Colonic mucosa (tissue), 4 donors: ENCODE data around the gene CELA2B. TPM values are rescaled to one million over a fixed set of nuclear protein-coding genes. Genes with fewer than 3 reads are reported as not detected.
"Not testable (repeated sequence)": the region's sequence is repeated elsewhere in the genome, so short reads cannot be mapped to it uniquely, and the experiment has no call there.

ENCODE experiments used
- DNase-seq: peaks from one replicate; pipeline ENCODE4 v3.0.0-alpha.2; 2020
- H3K27ac ChIP-seq: fragments of 200-600 bp; one replicate; pipeline ENCODE4 v1.8.0; 2021
- H3K27me3 ChIP-seq: fragments of 200-600 bp; one replicate; pipeline ENCODE4 v1.8.0; 2021
- H3K36me3 ChIP-seq: fragments of 200-600 bp; one replicate; pipeline ENCODE4 v1.8.0; 2021
- H3K4me1 ChIP-seq: fragments of 200-600 bp; one replicate; pipeline ENCODE4 v1.8.0; 2021; ENCODE audit warnings: mild to moderate bottlenecking
- H3K4me3 ChIP-seq: fragments of 200-600 bp; one replicate; pipeline ENCODE4 v1.8.0; 2021
- H3K9ac ChIP-seq, 2 donors: one replicate each; pipeline ENCODE4 v1.7.0; 2013; ENCODE audit warnings: control low read depth in 2 of 2, low read depth in 2 of 2, low read length in 2 of 2
- H3K9me3 ChIP-seq: fragments of 200-600 bp; one replicate; pipeline ENCODE4 v1.8.0; 2021
- CTCF ChIP-seq: fragments of 200-600 bp; IDR thresholded peaks from one replicate; pipeline ENCODE4 v1.8.0; 2022; ENCODE audit warnings: antibody characterized with exemption, mild to moderate bottlenecking
- intact Hi-C: fragments of 100-400 bp; cut with DNase I; formaldehyde crosslinking; loops from one replicate; pipeline ENCODE4 v1.14.1; 2022
- total RNA-seq, 2 donors: library from RNA; stranded (reverse); fragmentation: NEBNext Ultra II Directional in 1 of 2; extraction: Animal tissue kit (Norgen Biotek cat#: 25700) in 1 of 2; gene quantifications; one replicate each; pipeline ENCODE4 v1.2.1, GENCODE V29; 2021
- donor health status: healthy.
- donor health status: DM: no; HTN: no; CAD: no.
- donor health status: DM: no; HTN: no; CAD: no.

Gene CELA2B
- total RNA-seq, 2 donors from 2014 or later: 1.1 TPM; not detected in 1

DNA sequence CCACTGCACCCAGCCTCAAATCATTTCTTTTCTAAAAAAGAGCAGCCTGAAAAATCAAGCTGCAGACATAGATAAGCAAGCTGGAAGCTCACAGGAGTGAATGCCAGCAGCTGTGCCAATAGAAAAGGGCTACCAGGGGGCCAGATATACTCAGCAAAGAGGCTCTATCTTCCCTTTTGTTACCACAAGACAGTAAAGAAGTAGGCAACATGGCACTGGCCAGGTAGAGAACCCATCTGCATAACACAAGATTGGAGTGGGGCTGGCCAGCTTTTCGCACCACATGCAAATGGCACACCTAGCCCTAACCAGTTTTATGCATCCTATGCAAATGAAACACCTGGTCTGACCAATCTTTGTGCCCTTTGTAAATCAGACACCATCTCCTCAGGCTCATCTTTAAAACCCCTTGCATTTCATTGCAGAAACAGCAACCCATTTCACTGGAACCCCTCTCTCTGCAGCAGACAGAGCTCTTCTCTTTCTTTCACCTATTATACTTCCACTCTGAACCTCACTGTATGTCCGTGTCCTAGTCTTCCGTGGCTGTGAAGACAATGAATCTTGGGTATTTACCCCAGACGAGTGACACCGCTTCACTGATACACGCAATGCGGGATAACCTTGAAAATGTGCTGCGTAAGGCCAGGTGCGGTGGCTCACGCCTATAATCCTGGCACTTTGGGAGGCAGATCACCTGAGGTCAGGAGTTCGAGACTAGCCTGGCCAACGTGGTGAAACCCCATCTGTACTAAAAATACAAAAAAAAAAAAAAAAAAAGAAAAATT is 33.0 kb downstream of the CELA2B start:
- H3K4me1 ChIP-seq: no peaks in the 10 kb centered on the region
- TF ChIP-seq CTCF: no peak
- intact Hi-C loops: no loop called here
- no peaks in the 10 kb centered on the region for H3K27me3 ChIP-seq
- no peaks in the 10 kb centered on the region for H3K9me3 ChIP-seq
- H3K27ac ChIP-seq: no peak overlapping the region
- H3K9ac ChIP-seq: no peak overlapping the region
- no peaks in the 10 kb centered on the region for H3K36me3 ChIP-seq
- DNase-seq: no peak
- H3K4me3 ChIP-seq: no peak overlapping the region

DNA sequence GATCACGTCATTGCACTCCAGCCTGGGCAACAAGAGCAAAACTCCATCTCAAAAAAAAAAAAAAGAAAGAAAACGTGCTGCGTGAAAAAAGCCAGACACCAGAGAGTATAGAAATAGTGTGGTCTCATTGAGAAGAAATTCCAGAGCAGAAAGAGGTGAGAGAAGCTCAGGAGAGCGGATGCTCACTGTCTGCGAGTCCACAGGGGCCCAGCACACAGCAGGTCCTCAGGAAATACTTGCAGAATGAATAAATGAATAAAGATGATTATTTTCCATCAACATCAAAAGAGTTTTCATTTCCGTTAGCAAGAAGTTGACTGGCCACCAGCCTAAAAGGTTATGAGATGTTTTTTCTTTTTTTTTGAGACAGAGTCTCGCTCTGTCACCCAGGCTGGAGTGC is 33.7 kb downstream of the CELA2B start:
- Histone ChIP-seq H3K9ac (no peak overlapping the region), H3K36me3 (no peaks in the 10 kb centered on the region), H3K27ac (no peak overlapping the region), H3K4me1 (no peaks in the 10 kb centered on the region), H3K9me3 (no peaks in the 10 kb centered on the region), H3K4me3 (no peak overlapping the region), H3K27me3 (no peaks in the 10 kb centered on the region)
- DNase-seq: no peak
- TF ChIP-seq CTCF: no peak
- intact Hi-C loops: no loop called here

GRCh38 chr1:15510611-15511405 is 34.9 kb downstream of the CELA2B start:
- DNase-seq: no peak
- no peaks in the 10 kb centered on the region for H3K9me3 ChIP-seq
- no peaks in the 10 kb centered on the region for H3K4me1 ChIP-seq
- no peak overlapping the region for H3K9ac ChIP-seq
- no peaks in the 10 kb centered on the region for H3K36me3 ChIP-seq
- H3K4me3 ChIP-seq: no peak overlapping the region
- intact Hi-C loops: no loop called here
- H3K27ac ChIP-seq: no peak overlapping the region
- no peak for TF ChIP-seq CTCF
- no peaks in the 10 kb centered on the region for H3K27me3 ChIP-seq

DNA sequence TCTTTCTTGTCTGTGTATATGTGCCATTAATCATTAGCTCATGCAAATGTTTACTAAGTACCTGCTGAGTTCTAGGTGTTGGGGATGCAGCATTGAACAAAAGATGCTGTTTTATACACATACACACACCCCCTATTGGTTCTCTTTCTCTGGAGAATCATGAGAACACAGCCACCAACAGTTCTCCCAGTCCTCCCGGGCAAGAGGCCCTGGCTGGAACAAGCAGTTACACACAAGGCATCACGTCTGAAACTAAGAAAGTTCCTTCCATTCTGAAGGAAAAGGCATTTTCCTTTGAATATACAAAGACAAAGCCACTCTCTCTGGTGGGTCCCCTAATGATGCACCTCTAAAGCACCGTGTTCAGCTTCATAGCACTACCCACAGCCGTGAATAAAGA is 37.3 kb downstream of the CELA2B start:
- no peak overlapping the region for H3K9ac ChIP-seq
- no peak overlapping the region for H3K4me3 ChIP-seq
- no peaks in the 10 kb centered on the region for H3K4me1 ChIP-seq
- intact Hi-C loops: no loop called here
- no peak for DNase-seq
- no peak for TF ChIP-seq CTCF
- no peaks in the 10 kb centered on the region for H3K9me3 ChIP-seq
- H3K27me3 ChIP-seq: no peaks in the 10 kb centered on the region
- no peak overlapping the region for H3K27ac ChIP-seq
- no peaks in the 10 kb centered on the region for H3K36me3 ChIP-seq

- intact Hi-C loops: no loop called here
- H3K36me3 ChIP-seq: no peaks in the 10 kb centered on the region
- H3K9me3 ChIP-seq: no peaks in the 10 kb centered on the region
- H3K4me3 ChIP-seq: no peak overlapping the region
- H3K27ac ChIP-seq: no peak overlapping the region
- no peak for DNase-seq
- no peak for TF ChIP-seq CTCF
- no peak overlapping the region for H3K9ac ChIP-seq
- no peaks in the 10 kb centered on the region for H3K4me1 ChIP-seq
- no peaks in the 10 kb centered on the region for H3K27me3 ChIP-seq
Observed at GRCh38 chr1:15513919-15514318, 38.0 kb downstream of the CELA2B start.

DNA sequence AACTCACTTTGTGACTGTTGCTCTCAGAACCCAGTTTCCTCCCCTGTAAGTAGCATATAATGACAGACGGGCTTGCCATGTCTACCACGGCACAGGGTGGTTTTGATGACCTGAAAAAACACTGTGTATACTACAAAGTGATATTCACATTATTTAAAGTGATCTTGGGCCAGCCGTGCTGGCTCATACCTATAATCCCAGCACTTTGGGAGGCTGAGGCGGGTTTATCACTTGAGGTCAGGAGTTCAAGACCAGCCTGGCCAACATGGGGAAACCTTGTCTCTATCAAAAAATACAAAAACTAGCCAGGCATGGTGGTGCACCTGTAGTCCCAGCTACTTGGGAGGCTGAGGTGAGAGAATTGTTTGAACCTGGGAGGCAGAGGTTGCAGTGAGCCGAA is 38.7 kb downstream of the CELA2B start:
- H3K4me3 ChIP-seq, H3K9me3 ChIP-seq, DNase-seq, H3K36me3 ChIP-seq, H3K27me3 ChIP-seq, intact Hi-C loops, H3K9ac ChIP-seq, H3K4me1 ChIP-seq, H3K27ac ChIP-seq: not testable (repeated sequence)
